ENCODE data around the gene CAMK1D.

- TF ChIP-seq POLR2A (IDR thresholded peaks at IDR 0.05) = no peak
- TF ChIP-seq CTCF (IDR thresholded peaks at IDR 0.05) = peak; percentile 49 to 73 (median 67)
Measured at GRCh38 chr10:12782537-12782936, 433.2 kb downstream of the CAMK1D start.

All from heart left ventricle (tissue), 13 donors.